ENCODE measurements around the gene MORC2.

MORC2 gene

GRCh38 chr22:30968015-30968923, at the start of gene MORC2:
MORC2 (minus strand) TSS chr22:30968774; CDS start chr22:30967889, 885 bp downstream.
- H3K4me3 ChIP-seq (ENCODE audit: low read length) = peak within 1 kb of the TSS; percentile 65
- no peak for DNase-seq (ENCODE audit: low read depth)
- no peak for TF ChIP-seq CTCF (conservative IDR thresholded peaks at IDR 0.05; ENCODE audit: low read length)

- DNase-seq (ENCODE audit: low read depth) = no peak
- TF ChIP-seq CTCF (conservative IDR thresholded peaks at IDR 0.05; ENCODE audit: low read length) = no peak
- H3K4me3 ChIP-seq (ENCODE audit: low read length) = no peak overlapping the region
Observed at GRCh38 chr22:31005535-31005934, 37.0 kb upstream of the MORC2 start.

DNA sequence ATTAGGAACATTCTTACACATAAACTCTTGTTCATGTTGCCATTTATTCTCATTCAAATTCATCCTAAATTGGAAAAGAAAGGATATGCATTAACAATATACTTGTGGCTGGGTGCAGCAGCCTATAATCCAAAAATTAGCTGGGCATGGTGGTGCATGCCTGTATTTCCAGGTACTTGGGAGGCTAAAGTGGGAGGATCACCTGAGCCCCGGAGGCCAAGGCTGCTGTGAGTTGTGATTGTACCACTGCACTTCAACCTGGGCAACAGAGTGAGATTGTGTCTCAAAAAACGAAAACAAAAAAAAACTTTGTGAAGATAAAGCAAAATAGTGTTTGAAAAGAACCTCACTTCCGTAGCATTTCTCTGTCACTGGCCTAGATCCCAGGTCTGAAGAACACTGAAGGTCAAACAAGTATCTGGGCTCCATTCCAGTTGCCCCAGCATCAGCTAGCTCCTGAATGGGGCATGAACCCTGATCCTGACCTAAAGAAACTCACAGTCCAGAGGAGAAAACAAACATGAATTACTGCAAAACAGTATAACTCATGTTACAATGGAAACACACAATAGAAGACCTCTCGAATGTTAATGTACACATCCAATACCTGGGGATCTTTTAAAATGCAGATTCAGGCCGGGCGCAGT, 32.7 kb upstream of the MORC2 start:
- no peak overlapping the region for H3K4me3 ChIP-seq (ENCODE audit: low read length)
- TF ChIP-seq CTCF (conservative IDR thresholded peaks at IDR 0.05; ENCODE audit: low read length) = no peak
- no peak for DNase-seq (ENCODE audit: low read depth)

GRCh38 chr22:30998329-30998728, 29.8 kb upstream of the MORC2 start:
- no peak overlapping the region for H3K4me3 ChIP-seq (ENCODE audit: low read length)
- no peak for DNase-seq (ENCODE audit: low read depth)
- TF ChIP-seq CTCF (conservative IDR thresholded peaks at IDR 0.05; ENCODE audit: low read length) = no peak

DNA sequence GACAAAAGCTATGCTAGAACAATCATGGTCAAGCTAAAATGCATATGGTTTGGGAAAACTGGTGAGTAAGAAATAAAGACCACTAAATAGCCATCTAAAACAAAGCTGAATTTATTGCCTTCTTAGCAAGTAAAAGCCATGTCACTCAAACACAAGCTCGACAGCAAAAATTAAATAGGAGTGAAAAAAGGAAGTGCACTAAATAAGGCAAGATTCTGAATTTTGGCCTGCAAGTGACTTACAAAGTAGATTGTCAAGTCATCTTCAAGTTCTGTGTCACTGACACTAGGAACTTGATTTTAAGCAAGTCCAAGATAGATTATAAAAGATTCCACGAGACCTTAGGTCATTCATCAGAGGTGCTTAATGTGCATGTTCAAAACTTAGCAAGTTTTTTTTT, 27.9 kb upstream of the MORC2 start:
- DNase-seq (ENCODE audit: low read depth) = no peak
- TF ChIP-seq CTCF (conservative IDR thresholded peaks at IDR 0.05; ENCODE audit: low read length) = no peak
- H3K4me3 ChIP-seq (ENCODE audit: low read length) = no peak overlapping the region

DNA sequence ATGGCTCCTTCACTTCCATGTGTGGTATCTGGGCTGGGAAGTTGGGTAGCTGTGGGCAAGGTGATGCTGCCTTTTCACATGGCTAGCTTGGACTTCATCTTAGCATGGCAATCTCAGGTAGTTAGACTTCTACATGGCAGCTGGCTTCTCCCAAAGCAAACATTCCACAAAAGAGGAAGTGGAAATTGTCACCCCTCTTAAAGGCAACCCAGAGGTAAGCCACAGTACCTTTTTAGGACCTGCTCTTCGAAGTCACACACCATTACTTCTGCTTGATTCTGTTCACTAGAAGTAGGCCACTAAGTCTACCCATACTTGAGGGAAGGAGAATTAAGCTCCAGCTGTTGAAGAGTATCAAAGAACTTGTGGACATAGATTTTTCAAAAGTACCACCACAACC, 26.4 kb upstream of the MORC2 start:
- no peak for TF ChIP-seq CTCF (conservative IDR thresholded peaks at IDR 0.05; ENCODE audit: low read length)
- no peak overlapping the region for H3K4me3 ChIP-seq (ENCODE audit: low read length)
- no peak for DNase-seq (ENCODE audit: low read depth)

DNA sequence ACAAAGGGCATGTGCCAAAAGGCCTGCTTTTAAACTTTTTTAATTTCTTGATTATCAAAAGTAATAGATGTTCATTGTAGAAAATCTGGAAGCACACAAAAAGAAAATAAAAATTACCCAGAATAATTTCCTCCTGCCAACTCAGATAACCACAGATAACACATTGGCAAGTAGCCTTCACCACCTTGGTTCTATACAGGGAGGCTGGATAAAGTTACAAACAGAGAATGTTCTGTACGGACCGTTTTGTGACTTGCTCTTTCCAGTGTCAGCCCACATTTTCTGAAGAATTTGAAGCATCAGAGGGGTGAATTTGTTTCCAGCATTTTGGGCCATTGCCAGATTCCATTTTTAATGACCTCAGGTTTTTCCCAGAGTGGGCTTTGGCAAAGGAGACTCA, 24.0 kb upstream of the MORC2 start:
- no peak for TF ChIP-seq CTCF (conservative IDR thresholded peaks at IDR 0.05; ENCODE audit: low read length)
- H3K4me3 ChIP-seq (ENCODE audit: low read length) = no peak overlapping the region
- DNase-seq (ENCODE audit: low read depth) = no peak

All from AG10803 (cell line).